Activated gamma-delta T cell (primary cell): Measurements from ENCODE around the gene SERPINB13.

Source experiments
- DNase-seq: peaks from one replicate; lab custom pipeline; 2025; lab: John Stamatoyannopoulos, UW
- total RNA-seq, 2 donors: gene quantifications; one replicate each; lab custom pipeline; 2026; lab: John Stamatoyannopoulos, UW

Gene SERPINB13, protein sequence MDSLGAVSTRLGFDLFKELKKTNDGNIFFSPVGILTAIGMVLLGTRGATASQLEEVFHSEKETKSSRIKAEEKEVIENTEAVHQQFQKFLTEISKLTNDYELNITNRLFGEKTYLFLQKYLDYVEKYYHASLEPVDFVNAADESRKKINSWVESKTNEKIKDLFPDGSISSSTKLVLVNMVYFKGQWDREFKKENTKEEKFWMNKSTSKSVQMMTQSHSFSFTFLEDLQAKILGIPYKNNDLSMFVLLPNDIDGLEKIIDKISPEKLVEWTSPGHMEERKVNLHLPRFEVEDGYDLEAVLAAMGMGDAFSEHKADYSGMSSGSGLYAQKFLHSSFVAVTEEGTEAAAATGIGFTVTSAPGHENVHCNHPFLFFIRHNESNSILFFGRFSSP
- total RNA-seq = 0 to 0.04 reads per million in 2 donors

DNA sequence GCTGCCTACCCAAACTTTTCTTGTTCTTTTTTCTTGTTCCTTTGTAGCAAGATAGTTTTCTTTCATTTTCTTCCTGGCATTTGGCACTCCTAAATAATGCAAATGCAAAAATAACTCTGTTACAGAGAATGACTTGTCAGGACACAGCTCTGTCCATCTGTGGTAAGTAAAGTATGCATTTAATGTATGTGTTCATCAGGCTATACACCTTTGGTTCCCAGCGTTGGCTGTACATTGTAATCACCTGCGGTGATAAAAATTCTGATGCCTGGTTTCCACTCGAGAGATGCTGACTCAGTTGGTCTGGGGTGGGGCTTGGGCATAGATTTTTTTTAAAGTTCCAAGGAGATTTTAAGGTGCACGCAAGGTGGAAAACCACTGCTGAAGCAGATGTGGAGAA, at the start of gene SERPINB13:
Gene SERPINB13, plus strand, starts transcription at position 378 of the 400 bp plus-strand sequence. CDS start 1,325 bp downstream, outside the sequence.
- DNase-seq = no peak

DNA sequence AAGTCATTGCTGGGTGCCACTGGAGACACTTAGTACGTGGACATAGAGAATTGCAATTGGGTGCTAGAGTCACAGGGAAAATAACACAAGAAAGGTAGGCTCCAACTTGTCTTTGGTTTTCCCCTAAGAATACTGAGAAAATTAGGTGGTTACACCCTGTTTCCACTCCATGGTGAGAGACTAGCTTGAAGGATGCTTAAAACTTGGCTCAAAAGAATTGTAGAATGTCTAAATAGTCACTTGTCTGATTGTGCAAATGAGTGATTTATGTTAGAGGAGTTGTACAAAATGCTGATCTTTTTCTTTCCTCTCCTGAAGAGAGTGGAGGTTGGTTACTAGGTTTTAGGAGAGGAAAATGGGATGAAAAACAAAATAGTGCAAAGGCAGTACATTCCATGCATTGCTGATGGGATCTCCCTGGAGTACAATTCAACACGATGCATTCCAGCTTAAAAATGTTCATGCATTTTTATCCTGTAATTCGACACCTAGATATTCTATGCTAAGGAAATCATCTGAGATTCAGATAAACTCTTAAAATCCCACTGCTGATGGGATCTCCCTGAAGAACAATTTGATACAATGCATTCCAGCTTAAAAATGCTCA, 47.1 kb upstream of the SERPINB13 start:
- no peak for DNase-seq

DNA sequence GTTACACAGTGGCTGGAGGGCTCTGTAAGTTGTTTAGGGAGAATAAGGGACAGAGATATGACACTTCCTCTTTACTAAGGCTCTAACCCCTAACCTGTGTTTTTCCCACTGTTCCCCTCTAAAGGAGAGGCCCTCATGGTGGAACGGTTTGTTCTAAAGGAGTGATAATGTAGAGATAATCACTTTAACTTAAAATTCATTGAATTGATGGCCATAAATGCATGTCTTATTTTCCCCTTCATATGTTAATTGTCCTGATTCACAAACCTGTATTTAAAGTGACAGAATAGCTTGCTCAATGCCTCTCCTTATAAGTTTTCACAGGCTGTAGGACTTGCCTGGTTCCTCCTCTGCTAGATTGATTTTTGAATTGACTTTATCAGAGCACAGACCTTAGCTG, 45.1 kb upstream of the SERPINB13 start, which contains the start of gene SERPINB12:
Gene SERPINB12, plus strand, starts transcription at position 301 of the 400 bp plus-strand sequence. CDS start 13,791 bp downstream, outside the sequence.
- DNase-seq = no peak

DNA sequence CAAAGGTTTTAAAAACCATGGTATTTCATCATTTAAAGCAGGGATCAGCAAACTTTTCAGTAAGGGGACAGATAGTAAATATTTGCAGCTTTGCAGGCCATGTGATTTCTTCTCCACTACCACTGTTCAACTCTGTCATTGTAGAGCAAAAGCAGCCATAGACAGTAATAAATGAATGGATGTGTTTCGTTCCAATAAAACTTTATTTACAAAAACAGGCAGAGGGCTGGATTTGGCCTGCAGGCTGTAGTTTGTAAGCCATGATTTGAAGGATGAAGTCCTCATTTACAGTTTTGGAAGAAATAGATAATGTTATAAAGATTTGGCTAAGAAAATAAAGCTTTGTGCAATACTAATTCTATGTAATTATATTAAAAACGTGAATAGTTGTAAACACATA, 43.1 kb upstream of the SERPINB13 start:
- no peak for DNase-seq

DNA sequence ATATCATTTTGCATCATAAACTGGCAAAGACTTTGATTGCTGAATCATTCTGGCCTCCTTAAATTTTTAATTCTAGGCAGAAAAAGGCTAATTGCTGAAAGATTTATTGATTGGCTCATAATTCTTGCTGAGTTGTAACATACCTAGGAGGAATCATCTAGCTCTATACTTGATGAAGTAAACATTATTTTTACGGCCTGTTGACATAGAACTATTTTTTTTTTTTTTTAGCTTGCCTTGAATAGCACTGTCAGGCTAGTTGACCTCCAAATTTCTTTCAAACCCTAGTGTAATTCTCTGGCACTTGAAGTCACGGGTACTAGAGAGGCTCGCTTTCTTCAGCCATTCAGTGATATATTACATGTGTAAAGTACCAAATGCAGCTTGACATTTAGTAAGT, 42.1 kb upstream of the SERPINB13 start:
- DNase-seq = no peak

- no peak for DNase-seq
Measured at GRCh38 chr18:63550068-63550467, 37.1 kb upstream of the SERPINB13 start.

DNA sequence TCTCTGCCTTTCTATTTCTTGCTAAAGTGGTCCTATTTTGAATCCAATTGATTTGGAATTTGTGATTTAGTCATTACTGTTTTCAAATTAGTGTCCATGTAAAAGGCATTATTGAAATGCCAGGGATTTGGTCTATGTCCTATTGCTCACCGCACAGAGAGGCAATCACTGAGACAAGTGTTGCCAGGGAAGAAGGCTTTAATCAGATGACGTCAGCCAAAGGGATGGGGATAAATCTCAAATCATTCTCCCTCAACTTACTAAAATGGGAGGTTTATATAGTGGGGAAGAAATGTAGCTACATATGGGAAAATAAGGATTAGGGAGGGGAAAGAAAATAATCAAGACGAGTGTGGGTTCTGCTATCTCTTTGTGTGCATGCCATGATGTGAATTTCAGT, 35.4 kb upstream of the SERPINB13 start:
- DNase-seq = no peak

GRCh38 chr18:63552581-63552980, 34.6 kb upstream of the SERPINB13 start:
- no peak for DNase-seq

DNA sequence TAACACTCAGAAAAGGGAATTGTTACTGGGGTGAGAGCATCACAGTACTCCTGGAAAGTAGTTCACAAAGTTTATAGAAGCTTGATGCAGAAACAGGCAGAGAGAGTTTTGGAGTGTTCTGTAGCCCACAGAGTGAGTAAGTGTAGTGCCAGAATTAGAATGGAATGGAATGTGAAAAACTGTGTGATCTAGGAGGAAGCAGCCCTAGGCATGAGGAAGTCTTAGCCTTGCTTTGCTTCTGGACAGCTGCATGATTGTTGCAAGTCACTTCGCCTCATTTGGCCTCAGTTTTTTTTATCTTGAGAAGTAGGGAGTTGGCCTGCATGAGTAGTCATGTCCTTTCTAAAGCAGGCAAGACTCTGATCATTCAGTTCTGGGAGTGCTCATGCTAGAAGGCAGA, 34.1 kb upstream of the SERPINB13 start:
- no peak for DNase-seq

DNA sequence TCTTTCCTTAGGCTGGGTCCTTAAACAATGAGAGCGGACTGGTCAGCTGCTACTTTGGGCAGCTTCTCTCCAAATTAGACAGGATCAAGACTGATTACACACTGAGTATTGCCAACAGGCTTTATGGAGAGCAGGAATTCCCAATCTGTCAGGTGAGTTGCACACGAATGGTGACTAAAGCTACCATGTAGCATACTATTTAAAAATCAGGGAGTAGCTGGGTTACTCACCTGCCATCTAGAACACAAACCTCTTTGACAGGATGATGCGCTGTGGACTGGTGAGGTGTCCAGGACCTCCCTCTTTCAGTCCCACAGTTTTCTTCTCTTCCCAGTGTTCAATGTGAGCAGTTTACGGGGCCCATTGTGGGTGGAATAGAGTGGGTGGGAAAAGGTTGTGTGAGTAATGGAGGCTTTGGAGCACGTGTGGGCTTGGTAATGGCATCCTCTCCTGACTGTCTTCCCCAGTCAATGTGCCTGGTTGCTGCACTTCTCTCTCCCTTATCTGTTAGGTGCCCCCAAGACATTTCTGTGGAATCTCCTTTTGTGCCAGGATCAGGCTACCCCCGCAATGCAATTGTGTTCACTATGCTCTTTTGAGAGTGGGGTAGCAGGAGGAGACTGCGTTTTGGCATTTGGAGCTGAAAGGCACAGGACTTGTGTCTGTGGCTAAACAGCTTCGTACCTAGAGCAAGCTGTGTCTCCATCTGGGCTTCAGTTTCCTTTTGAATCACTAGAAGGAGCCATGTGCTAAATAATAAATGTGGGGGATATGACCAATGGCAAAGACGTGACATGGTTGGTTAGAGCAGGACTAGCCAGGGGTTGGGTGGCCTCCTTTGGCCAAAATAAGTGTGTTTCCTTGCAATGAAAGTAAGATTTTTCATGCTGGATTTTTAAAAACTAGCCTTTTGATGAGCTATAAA, 27.3 kb upstream of the SERPINB13 start:
- no peak for DNase-seq

DNA sequence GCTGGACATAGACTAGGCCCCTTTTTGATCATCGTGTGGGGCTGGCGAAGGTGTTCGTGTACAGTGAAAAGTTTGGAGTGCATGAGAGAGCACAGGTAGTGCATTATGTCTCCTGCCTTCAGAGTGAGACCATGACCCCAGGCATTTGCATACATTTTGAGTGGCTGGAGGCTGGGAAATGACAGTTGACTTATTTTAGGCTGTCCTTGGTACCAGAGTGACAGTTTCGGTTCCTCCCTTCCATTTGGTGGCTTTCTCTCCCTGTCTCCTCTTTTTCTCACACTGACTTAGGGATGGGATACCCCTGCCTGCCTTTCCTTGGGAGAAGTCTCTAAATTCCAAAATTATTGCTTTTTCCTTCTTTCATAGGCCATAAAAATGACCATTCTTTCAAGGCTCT, 24.9 kb upstream of the SERPINB13 start:
- no peak for DNase-seq

GRCh38 chr18:63564021-63564420, 23.1 kb upstream of the SERPINB13 start:
- DNase-seq = no peak

DNA sequence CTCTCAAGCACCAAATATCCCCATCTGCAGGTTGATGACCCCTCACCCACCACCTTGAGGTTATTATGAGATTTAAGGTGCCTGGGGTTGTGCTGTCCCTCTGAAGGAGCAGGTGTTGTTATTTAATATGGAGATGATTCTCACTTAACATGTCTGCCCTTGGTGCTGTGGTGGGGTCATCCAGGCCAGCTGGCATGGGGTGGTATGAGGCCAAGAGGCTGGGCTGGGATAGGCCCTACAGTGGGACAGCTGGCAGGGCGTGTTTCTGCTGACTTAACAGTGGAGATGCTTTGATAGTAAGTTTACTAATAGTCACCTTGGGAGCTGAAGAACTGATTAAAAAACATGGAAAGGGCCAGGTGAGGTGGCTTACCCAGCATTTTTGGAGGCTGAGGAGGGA, 22.6 kb upstream of the SERPINB13 start:
- DNase-seq = no peak

- DNase-seq = no peak
Measured at GRCh38 chr18:63567276-63567675, 19.9 kb upstream of the SERPINB13 start.

DNA sequence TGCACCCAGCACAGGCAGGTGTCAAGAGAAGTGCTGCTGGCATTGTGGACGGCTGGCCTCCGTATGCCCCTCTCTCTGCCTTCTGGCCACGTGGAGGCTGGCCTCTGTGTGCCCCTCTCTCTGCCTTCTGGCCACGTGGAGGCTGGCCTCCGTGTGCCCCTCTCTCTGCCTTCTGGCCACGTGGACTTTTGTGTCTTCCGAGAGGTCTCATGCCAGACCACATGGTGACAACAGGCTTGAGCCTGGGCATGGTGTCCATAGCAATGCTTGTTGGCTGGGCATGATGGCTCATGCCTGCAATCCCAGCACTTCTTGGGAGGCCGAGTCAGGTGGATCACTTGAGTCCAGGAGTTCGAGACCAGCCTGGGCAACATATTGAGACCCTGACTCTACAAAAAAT, 19.3 kb upstream of the SERPINB13 start:
- no peak for DNase-seq

DNA sequence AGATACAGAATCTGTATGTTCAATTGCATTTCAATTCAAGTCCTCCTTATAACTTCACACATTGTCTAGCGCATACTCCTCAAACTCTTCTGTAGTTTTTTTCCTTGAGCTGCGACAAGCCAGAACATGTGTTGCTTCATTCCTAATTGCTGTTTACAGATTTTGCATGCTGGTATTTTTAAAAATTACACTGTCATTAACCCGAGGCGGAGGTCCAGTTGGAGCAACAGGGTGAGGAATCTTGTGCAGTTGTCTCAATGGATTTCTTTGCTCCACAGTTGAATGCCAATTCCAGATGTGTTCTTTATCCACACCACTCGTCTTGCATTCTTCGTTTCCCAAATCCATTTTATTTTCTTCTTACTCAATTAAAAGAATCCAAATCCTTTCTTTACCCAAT, 16.4 kb upstream of the SERPINB13 start:
- no peak for DNase-seq

DNA sequence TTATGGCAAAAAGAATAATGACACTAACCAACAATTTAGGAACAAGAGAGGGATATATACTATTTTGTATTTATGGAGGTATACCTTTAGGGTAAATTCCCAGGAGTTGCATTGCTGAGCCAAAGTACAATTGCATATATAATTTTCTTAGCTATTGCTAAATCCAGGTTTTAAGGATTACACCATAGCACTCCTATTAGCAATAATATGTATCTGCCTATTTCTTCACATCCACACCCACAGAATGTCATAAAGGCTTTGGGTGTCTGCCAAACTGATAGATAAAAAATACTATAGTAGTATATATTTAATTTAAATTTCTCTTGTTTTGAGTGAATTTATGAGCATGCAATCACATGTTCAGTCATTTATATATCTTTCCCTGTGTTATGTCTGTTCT, 11.5 kb upstream of the SERPINB13 start:
- DNase-seq = no peak

DNA sequence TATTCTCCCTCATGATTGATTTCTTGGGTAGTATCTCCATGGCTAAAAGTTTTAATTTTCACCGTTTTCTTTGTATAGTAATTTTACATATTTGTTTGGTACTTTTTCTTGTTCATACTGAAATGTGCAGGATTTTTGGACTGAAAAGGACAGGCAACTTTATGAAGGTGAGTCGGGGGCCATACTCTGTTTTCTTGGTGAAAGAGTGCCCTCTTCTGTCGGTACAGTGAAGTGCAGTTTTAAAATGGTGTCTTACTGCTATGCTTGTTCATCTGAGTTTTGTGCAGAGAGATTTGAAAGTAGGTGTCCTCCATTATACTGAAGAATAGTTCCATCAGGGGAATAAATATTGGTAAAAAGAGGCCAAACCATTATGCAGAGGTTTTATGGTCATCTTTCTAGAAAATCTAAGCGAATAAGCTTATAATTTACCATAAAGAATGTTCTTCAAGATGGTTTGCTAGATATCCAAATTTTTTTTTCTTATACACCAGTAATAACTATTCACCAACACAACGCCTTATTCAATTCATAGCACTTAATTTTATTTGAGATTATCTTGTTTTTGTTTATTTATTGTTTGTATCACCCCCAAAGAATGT, 8.7 kb upstream of the SERPINB13 start:
- DNase-seq = no peak

- no peak for DNase-seq
Measured at GRCh38 chr18:63579616-63580015, 7.5 kb upstream of the SERPINB13 start.

- DNase-seq = no peak
Measured at GRCh38 chr18:63585988-63586387, 1.2 kb upstream of the SERPINB13 start.

DNA sequence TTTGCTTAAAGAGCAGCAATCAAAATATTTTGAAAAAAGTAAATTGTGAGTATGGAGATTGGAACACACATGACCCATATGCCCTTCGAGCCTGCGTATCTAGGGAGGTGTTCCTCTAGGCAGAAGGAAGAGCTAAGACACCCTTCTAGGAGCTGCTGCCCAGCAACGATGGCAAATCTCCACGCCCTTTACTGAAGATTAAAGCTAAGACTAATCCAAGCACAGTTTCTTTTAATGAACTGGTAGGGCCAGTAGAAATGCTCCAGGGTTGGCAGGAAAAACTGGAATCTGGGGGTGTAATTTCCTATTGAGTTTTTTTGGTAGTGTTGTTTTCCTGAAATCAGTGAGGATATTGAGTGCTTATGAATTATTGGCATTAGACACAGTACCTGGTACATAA, 712 bp upstream of the SERPINB13 start:
- no peak for DNase-seq

- no peak for DNase-seq
Measured at GRCh38 chr18:63588909-63589308, 1.8 kb downstream of the SERPINB13 start.
